GM18508 (cell line): Measurements from ENCODE around the gene MYL5.
"Not testable (repeated sequence)": the region's sequence is repeated elsewhere in the genome, so short reads cannot be mapped to it uniquely, and the experiment has no call there.

Experiments used
- ATAC-seq: cut with Tn5 transposase; IDR thresholded peaks from one replicate; pipeline ENCODE4 v1.9.1; 2021; ENCODE audit warnings: moderate number of reproducible peaks; ENCODE audit not compliant: insufficient read depth, unreplicated experiment

MYL5 gene

DNA sequence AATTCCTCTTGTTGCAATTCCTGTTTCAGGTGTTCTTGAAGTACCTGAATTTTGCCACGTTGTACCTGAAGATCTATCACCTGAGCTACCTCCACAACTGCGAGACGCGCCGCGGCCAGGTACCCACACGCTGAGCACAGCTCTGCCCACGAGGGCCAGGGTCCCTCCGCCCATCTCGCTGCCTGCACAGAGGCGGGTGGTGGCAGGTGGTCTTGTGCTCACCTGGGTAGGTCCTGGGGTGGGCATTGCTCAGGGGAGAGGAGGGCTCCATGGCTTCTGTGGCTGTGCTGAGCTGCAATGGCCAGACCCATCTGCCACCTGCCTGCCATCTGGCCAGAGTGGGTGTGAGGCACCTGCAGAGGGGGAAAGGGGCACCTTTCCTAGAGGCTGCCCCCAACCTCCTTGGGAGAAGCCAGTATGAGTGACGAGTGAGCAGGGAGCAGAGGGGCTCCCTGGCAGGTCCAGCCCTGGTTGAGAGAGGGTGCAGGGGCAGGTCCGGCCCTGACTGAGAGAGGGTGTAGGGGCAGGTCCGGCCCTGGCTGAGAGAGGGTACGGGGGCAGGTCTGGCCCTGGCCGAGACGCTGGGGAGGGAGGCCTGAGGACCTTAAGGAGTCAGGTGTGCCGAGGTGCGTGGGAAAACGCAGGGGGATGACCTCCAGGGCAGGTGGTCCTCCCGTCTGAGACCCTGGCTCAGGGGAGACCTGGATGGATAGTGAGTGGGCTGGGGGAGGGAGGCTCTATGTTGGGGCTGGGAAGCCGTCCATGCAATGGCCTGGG lies 38.3 kb upstream of the MYL5 start:
- no peak for ATAC-seq

DNA sequence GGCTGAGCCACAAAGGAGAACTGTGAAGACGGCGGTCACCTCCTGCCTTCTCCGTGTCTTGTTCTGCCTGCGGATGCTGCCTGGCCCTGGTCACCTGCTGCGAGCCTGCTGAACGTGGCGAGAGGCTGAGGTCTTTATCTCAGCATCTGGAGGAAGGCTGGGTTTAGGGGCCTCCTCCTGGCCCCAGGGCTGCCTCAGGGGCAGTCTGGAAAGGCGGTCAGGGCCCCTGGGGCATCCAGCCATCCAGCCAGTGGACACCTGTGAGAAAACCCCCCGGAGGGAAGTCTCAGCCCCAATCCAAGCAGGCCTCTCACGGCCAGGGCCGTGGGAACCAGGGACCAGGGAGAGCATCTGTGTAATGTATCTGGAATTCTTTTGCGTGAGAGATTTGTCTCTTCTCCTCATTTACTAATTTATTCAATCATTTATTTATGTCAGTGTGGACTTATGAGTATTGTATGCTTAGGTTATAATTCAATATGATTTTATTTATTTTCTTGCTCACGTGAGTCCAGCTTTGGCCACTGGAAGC lies 37.6 kb upstream of the MYL5 start:
- ATAC-seq: no peak

DNA sequence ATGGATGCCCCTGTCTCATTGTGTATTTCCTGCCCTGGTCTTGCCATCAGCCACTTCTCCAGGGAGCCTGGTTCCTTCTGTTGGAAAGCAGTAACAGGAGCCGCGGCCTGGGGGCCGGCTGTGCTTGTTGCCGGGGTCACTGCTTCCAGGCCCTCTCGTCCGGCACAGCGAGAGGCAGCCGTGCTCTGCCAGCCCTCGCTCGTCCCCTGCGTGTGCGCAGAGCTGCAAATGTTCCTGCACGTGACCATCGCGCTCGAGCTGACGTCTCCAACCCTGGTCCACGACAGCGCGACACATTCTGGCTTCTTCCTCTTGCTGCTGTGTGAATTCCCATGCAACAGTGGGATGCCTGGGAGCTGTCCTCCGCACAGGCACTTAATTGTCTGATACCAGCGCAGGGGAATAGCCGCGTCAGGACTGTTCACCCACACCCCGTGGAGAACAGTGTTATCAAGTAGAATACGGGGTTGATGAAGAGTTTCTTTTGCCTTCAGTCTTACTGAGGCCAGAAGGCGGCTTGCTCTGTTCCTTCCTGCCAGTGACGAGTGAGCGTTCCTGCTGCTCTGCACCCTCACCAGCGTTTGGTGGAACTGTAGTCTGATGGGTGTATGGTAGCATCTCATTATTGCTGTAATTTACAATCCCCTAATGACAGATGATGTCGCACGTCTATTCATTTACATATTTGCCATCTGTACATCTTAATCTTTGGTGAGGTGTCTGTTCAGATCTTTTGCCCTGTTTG lies 36.6 kb upstream of the MYL5 start:
- no peak for ATAC-seq

DNA sequence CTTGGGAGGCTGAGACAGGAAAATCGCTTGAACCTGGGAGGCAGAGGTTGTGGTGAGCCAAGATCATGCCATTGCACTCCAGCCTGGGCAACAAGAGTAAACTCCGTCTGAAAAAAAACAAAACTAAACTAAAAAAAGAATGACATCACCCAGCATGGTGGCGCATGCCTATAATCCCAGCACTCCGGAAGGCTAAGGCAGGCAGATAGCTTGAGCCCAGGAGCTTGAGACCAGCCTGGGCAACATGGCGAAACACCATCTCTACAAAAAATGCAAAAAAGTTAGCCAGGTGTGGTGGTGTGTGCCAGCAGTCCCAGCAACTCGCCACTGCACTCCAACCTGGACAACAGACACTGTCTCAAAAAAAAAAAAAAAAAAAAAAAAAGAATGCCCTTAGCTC lies 32.0 kb upstream of the MYL5 start:
- ATAC-seq: not testable (repeated sequence)

DNA sequence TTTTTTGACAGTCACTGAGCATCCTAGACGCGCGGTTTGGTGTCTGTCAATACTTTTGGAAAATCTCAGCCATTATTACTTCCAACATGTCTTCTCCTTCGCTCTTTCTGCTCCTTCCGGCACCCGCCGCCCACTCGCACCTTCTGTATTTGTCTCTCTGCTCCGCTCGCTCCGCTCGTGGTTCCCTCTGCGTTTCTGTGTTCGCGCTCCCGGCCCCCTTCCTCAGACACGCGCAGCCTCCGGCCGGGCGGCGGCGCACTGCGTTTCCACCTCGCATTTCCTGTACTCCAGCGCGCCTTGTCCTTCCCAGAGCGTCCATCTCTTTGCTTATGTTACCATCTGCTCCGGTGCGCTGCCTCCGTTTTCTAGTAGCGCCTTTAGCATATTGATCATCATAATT lies 27.9 kb upstream of the MYL5 start:
- no peak for ATAC-seq

DNA sequence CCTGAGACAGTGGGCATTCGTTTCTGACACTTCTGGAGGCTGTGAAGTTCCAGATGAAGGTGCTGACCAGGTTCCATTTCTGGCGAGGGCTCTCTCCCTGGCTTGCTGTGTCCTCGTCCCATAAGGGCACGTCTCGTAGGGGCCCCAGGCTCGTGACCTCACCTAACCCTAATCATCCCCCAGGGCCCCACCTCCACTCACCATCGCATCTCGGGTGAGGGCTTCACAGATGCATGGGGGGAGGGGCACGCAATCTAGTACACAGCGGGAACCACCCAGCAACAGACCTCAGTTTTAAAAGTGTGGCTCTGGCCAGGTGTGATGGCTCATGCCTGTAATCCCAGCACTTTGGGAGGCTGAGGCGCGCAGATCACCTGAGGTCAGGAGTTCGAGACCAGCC lies 26.9 kb upstream of the MYL5 start:
- ATAC-seq: no peak

DNA sequence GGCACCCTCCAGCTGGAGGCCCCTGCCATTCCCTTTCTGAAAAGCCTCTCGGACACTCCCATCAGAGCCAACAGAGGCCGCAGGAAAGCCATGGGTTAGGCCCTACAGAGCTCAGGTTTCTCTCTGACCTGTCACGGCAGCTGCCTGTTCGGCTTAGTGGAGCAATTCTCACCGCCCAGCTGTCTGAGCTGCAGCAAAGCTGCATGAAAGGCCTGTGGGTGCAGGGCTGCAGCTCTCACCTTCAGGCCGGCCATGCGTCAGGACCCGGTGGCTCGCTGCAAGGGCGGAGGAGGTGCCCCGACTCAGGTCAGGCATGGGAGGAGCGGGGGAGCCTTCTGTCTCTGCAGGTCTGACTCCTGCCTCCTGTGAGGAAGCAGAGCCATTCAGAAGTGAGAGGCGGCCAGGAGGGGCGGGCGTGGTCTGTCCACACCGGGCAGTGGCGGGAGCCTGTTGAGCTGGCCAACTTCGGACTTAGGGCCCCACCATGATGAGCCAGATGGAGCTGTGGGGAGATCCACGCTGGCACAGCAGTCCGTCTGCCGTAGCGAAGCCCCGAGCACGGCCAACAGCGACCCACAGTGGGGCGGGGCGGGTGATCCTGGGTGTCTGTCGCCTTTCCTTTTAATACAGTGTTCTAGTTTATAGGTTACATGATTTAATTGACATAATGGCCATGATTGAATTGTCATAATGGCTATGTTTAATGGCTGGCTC lies 25.6 kb upstream of the MYL5 start:
- ATAC-seq: no peak

DNA sequence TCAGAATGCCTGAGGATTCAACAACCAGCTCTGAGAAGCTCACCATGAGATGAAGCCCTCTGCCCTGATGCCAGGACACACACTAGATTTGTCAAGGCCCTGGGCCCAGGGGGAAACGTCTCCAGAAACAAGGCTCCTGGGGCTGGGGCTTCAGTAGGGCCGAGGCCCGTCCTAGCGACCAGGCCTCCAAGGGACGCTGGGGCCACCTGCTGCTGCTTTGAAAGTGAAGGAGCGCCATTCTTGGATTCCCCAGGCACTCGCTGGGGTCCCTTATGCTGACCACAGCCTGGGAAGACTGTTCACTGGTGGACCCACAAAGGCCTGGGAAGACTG lies 25.1 kb upstream of the MYL5 start:
- no peak for ATAC-seq

DNA sequence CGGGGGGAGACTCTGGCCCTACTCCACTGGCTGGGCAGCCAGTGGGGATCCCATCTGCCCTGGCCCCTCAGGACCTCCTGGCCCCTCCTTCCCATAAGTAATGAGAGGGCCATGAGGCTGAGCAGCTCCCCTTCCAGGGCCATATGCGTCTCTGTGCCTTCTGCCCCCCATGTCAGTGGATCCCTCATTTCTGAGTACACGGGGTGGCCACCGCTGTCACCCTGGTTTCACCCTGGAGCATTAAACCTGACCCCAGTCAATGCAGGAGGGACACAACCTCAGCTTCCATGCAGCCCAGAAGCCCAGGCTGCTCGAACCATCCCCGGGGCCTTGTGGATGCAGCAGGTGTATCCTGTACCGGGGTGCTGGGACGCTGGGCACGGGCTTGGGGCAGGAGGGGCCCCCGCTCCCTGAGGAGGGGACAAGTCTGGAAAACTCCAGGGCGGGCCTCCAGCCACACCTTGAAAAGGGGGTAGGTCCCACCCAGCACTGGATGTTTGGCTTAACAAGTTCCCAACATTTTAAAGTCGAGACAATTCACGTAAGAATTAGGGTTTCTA lies 24.5 kb upstream of the MYL5 start:
- ATAC-seq: no peak

DNA sequence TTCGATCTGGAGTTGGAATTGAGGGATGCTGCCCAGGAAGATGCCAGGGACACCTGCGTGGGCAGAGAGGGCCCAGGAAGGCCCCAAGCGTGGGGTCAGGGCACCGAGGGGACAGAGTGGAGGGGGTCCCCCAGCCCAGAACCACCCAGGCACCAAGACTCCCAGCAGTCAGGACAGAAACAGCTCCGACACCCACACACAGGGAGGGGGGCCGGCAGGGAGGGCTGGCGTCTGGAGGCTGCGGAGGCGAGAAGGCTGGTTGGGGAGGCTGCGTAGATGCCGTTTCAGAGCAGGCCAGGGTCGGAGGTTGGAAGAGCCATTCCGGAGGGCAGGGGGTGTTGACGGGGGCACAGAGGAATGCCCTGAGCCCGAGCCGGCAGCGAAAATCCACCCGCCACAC lies 23.9 kb upstream of the MYL5 start:
- ATAC-seq: no peak

DNA sequence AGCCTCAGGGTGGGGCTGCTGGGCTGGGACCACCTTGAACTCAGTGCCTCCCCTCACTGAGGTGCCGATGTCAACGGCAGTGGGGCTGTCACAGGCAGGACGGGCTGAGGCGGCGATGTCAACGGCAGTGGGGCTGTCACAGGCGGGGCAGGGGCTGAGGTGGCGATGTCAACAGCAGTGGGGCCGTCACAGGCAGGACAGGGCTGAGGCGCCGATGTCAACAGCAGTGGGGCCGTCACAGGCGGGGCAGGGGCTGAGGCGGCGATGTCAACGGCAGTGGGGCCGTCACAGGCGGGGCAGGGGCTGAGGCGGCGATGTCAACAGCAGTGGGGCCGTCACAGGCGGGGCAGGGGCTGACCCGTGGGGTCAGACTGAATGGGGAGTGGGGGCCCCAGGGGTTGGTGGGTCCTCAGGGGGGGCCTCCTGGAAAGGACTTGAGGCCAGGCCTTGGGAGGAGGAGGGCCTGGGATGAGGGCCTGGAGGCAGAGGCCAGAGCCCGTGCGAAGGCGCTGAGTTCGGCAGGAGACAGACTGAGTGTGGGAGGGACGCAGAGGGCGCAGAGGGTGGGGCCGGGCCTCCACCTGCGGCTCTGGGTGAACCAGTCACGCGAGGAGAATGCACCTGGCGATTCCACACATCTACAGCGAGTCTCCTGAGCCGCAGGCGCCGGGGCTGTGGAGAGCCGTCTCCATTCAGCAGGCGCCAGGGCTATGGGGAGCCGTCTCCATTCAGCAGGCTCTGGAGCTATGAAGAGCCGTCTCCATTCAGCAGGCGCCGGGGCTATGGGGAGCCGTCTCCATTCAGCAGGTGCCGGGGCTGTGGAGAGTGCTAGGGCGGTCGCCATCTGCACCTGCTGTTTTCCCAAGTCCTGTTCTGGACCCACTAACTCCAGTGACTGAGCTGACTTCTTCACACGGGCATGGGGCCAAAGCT lies 23.1 kb upstream of the MYL5 start:
- ATAC-seq: no peak

DNA sequence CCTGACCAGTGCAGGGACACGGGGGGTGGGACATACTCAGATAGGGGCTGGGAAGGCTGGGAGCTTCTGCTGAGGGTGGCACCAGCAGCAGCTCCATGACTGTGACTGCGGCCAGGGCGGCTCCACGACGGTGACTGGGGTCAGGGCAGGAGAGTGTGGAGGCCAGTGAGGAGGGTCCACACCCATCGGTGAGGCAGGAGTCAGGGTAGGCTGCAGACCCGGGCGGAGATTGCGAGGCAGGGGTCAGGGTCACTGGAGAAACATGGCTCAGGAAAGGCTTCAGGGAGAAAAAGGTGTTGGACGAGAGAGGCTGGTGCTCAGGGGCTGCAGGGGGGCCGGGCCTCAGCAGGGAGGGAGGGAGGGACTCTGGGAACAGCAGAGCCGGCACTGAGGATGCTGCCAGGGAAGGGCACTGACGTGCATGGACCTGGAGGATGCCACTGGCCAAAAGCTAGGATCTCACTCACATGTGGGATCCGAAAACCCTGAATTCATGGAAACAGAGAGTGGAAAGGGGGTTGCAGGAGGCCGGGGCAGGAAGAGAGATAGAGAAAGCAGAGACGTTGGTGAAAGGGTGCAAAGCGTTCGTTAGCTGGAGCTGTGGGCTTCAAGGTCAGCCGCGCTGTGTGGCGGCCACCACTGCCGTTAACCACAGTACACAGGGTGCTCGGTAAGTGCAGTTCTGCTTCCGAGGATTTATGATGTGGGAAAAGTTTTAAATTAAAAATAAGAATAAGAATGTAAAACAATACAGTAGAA lies 22.3 kb upstream of the MYL5 start:
- no peak for ATAC-seq

DNA sequence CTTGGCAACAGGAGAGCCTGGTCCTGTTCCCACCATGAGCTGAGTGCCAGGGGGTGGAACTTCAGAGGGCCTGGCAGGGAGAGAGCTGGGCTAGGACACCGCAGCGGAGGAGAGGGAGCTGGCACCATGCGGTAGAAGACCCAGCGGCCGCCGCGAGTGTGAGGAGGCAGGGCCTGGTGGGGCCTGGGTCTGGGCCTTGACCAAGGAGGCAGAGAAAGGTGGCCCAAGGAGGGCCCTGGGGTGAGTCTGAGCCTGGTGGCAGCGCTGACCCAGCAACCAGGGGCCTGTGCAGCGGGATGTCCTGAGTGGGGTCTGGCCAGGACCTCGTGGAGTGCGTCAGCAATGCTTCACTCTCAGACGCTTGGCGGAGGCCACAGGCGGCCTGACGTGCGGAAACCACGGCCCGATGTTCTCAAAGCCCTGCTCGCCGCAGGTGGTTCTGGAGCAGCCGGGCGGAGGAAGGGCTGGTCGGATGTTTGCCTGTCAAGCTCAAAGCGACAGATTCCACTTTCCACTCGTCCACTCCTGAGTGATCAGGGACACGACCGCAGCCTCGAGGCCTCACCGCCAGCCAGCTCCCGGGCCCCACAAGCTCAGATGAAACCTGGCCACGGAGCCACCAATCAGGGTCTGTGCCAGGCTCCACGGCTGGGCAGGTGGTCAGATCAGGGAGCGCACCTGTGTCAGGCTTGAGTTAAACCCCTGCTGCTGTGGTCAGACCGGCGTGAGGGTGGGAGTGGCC lies 21.1 kb upstream of the MYL5 start:
- no peak for ATAC-seq

DNA sequence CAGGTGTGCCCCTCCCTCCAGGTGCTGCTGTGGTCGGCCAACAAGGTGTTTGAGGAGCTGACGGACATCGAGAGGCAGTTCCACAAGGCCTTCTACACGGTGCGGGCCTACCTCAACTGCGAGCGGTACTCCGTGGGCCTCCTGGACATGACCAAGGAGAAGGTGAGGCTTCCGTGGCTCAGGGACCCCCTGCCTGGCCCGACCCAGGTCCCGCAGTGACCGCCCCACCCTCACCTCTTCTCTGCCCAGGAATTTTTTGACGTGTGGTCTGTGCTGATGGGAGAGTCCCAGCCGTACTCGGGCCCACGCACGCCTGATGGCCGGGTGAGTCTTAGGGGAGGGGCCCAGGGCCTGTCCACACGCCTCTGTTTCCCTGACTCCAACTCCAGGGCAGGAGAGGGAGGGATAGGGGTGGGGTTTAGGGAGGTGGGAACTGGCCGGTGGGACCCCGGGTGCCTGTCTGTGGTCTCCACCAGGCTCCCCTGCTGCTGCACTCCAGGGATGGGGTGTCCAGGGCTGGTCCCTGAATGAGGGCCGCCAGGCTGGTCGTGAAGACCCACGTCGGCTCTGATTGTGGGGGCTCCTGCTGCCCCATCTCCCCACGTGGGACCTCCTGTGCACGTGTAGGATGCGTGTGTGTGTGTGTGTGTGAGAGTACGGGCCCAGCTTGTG lies 20.4 kb upstream of the MYL5 start:
- ATAC-seq: no peak

DNA sequence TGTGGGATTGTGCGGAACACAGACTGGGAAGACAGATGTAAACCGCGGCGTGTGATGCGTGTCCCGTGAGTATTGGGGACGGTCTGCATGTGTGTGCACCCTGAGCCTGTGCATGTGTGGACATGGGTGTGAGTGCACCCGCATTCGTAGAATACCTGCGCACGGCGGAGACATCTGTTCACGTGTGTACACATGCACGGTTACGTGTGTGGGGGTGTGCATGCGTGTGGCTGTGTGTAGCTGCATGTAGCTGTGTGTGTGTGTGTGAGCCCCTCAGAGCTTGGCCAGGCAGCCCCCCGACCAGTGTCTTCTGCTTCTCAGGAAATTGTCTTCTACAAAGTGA lies 19.9 kb upstream of the MYL5 start:
- no peak for ATAC-seq

DNA sequence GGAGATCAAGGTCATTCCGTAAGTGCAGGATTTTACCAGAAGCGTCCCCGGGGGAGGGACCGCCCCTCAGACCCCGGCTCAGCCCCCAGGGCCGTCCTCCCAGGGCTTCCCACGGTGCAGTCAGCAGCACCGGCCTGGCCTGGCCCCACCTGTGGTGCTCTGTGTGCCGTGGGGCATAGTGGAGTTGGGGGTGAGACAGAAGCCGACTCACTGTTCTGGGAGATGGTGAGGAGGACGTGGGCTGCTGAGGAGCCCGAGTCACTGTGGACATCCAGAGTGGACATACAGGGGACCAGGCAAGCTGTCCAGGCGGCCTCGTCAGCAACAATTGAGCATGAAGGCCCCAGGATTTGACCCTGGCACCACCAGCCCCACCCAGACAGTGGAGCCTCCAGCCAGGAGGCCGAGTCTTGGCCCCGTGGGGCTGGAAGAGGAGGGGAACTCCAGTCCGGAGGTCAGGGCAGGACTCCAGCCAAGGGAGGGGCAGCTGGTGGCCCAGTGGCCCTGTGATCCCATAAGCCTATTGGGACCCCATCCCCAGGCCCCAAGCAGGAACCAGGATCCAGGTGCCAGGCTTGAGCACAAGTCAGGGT lies 19.4 kb upstream of the MYL5 start:
- ATAC-seq: no peak

DNA sequence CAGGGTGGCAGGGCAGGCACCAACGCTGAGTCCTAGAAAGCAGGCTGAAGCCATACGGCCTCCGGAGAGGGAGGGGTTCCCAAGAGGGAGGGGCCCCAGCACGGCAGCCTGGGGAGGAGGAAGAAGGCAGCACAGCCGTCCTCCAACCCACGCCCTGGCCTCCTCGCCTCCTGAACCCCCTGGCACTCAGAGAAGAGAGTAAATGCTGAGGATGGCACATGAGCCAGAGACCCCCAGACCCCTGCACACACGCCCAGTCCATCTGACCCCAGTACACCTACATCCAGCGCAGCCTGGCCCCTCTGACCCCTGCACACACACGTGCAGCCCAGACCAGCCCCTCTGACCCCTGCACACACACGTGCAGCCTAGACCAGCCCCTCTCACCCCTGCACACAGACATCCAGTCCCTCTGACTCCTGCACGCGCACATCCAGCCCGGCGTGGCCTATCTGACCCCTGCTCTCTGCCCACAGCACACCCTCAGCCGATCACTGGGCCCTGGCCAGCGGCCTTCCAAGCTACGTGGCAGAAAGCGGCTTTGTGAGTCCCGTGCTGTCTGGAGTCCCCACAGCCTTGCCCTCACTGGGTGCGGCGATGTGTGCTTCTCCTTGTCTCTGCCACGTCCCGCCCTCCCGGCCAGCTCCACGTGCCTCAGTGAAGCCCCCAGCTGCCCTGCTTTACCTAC lies 18.7 kb upstream of the MYL5 start:
- ATAC-seq: no peak
